ENCODE results near the gene CNOT2. TPM values are rescaled to one million over a fixed set of nuclear protein-coding genes. Genes with fewer than 3 reads are reported as not detected.
A peak's percentile ranks its signal among the peaks of the same experiment; 100 is the strongest.

Gene CNOT2
- polyA plus RNA-seq, 1 donor (not counting 4 experiments of a cell fraction or from before 2014, with no cell fraction given): 85.3 TPM

DNA sequence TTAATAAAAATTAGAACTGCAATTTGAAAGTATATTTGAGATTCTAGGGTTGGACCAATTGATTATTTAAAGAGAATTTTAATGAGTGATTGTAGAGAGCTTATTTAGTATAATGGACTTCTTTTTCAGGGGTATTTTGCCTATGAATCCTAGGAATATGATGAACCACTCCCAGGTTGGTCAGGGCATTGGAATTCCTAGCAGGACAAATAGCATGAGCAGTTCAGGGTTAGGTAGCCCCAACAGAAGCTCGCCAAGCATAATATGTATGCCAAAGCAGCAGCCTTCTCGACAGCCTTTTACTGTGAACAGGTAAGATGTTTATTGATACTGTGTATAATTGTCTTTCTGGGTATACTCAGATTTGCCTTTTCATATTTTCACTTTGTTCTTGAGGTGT lies 86.9 kb downstream of the CNOT2 start:
- DNase-seq (ENCODE audit: low read depth, low spot score): no peak
- Histone ChIP-seq H3K9ac (ENCODE audit: control insufficient read depth, extremely low read depth, insufficient read depth, low read length) (no peak overlapping the region), H3K4me2 (ENCODE audit: control insufficient read depth, extremely low read depth, insufficient read depth, low read depth, low read length) (no peak overlapping the region), H3K9me3 (ENCODE audit: control insufficient read depth, low read depth, low read length) (no peaks in the 10 kb centered on the region), H2AFZ (ENCODE audit: control insufficient read depth, low read length) (no peak overlapping the region), H3K4me3 (ENCODE audit: control insufficient read depth in 2 of 3, extremely low read depth in 1 of 3, insufficient read depth in 2 of 3, low read depth in 1 of 3, low read length in 3 of 3) (no peak overlapping the region), H3K79me2 (ENCODE audit: control insufficient read depth, insufficient read depth, low read length) (peaks cover 1% of the 10 kb centered on the region), H3K9me1 (ENCODE audit: control insufficient read depth, extremely low read depth, insufficient read depth, low read length) (no peaks in the 10 kb centered on the region), H3K27ac (ENCODE audit: control insufficient read depth, insufficient read depth, low read length) (no peak overlapping the region), H3K27me3 (ENCODE audit: control insufficient read depth, extremely low read depth, insufficient read depth, low read length) (no peaks in the 10 kb centered on the region), H3K4me1 (ENCODE audit: control insufficient read depth, extremely low read depth, insufficient read depth, low read length) (peaks cover 9% of the 10 kb centered on the region), H4K20me1 (ENCODE audit: control insufficient read depth, extremely low read depth, insufficient read depth, low read length) (no peaks in the 10 kb centered on the region), H3K36me3 (ENCODE audit: control insufficient read depth in 2 of 2, extremely low read depth in 1 of 2, insufficient read depth in 2 of 2, low read length in 2 of 2) (peaks cover 0 to 6% of the 10 kb centered on the region in 2 experiments)
- TF ChIP-seq, protein P1, sequence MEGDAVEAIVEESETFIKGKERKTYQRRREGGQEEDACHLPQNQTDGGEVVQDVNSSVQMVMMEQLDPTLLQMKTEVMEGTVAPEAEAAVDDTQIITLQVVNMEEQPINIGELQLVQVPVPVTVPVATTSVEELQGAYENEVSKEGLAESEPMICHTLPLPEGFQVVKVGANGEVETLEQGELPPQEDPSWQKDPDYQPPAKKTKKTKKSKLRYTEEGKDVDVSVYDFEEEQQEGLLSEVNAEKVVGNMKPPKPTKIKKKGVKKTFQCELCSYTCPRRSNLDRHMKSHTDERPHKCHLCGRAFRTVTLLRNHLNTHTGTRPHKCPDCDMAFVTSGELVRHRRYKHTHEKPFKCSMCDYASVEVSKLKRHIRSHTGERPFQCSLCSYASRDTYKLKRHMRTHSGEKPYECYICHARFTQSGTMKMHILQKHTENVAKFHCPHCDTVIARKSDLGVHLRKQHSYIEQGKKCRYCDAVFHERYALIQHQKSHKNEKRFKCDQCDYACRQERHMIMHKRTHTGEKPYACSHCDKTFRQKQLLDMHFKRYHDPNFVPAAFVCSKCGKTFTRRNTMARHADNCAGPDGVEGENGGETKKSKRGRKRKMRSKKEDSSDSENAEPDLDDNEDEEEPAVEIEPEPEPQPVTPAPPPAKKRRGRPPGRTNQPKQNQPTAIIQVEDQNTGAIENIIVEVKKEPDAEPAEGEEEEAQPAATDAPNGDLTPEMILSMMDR (optimal IDR thresholded peaks at IDR 0.05 in 1 of 3, IDR thresholded peaks at IDR 0.05 in 1 of 3, conservative IDR thresholded peaks at IDR 0.05 in 1 of 3; ENCODE audit: extremely low read depth in 1 of 3, insufficient read depth in 2 of 3, low read length in 3 of 3): no peak
- no peak for TF ChIP-seq EZH2 (IDR thresholded peaks at IDR 0.05; ENCODE audit: low read length)
- no peak for FAIRE-seq
- dilution Hi-C loops (cut with MboI; ENCODE audit: extremely low pct_ligation_motif_present, low sequenced_read_pairs): no loop called here

DNA sequence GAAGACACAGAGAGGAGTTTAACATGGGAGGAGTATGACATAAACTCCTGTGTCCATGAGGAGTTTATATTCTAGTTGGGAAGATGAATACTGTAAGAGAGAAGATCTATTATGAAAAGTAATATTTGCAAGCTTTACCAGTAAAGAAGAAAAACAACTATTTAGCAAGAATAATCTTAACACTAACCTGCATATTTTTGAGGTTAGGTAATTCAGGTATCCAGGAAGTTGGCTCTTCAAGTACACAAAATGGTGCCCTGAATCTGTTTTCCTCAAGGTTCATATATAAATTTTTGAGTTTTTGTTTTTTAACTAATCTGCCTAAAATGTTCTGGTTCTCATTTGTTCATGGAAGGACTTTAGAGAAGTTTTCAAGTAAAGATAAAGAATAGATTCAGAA lies 89.0 kb downstream of the CNOT2 start:
- Histone ChIP-seq H3K36me3 (ENCODE audit: control insufficient read depth in 2 of 2, extremely low read depth in 1 of 2, insufficient read depth in 2 of 2, low read length in 2 of 2) (peaks cover 0 to 8% of the 10 kb centered on the region in 2 experiments), H3K4me1 (ENCODE audit: control insufficient read depth, extremely low read depth, insufficient read depth, low read length) (peaks cover 9% of the 10 kb centered on the region), H3K4me2 (ENCODE audit: control insufficient read depth, extremely low read depth, insufficient read depth, low read depth, low read length) (no peak overlapping the region), H3K27me3 (ENCODE audit: control insufficient read depth, extremely low read depth, insufficient read depth, low read length) (no peaks in the 10 kb centered on the region), H3K9me3 (ENCODE audit: control insufficient read depth, low read depth, low read length) (no peaks in the 10 kb centered on the region), H3K9me1 (ENCODE audit: control insufficient read depth, extremely low read depth, insufficient read depth, low read length) (no peaks in the 10 kb centered on the region), H3K4me3 (ENCODE audit: control insufficient read depth in 2 of 3, extremely low read depth in 1 of 3, insufficient read depth in 2 of 3, low read depth in 1 of 3, low read length in 3 of 3) (no peak overlapping the region), H4K20me1 (ENCODE audit: control insufficient read depth, extremely low read depth, insufficient read depth, low read length) (no peaks in the 10 kb centered on the region), H2AFZ (ENCODE audit: control insufficient read depth, low read length) (no peak overlapping the region), H3K79me2 (ENCODE audit: control insufficient read depth, insufficient read depth, low read length) (peaks cover 1% of the 10 kb centered on the region), H3K9ac (ENCODE audit: control insufficient read depth, extremely low read depth, insufficient read depth, low read length) (no peak overlapping the region), H3K27ac (ENCODE audit: control insufficient read depth, insufficient read depth, low read length) (no peak overlapping the region)
- FAIRE-seq: peak; percentile 5
- DNase-seq (ENCODE audit: low read depth, low spot score): no peak
- TF ChIP-seq, protein P1 (optimal IDR thresholded peaks at IDR 0.05 in 1 of 3, IDR thresholded peaks at IDR 0.05 in 1 of 3, conservative IDR thresholded peaks at IDR 0.05 in 1 of 3; ENCODE audit: extremely low read depth in 1 of 3, insufficient read depth in 2 of 3, low read length in 3 of 3): no peak
- no peak for TF ChIP-seq EZH2 (IDR thresholded peaks at IDR 0.05; ENCODE audit: low read length)
- dilution Hi-C loops (cut with MboI; ENCODE audit: extremely low pct_ligation_motif_present, low sequenced_read_pairs): no loop called here
